GM12878 (cell line): Measurements from ENCODE around the gene CLIP1. TPM values are rescaled to one million over a fixed set of nuclear protein-coding genes. Genes with fewer than 3 reads are reported as not detected.

Experiments used
- ATAC-seq: fragments of 200-7000 bp; cut with Tn5 transposase; 3 replicates; pipeline ENCODE4 v1.9.1; 2020; ENCODE audit warnings: mild to moderate bottlenecking, moderate library complexity
- BruUV-seq: library from RNA; stranded (reverse); fragments of 400-500 nt; replicated peaks from 2 replicates; lab custom pipeline; 2021; lab: Mats Ljungman, UMichigan
- CTCF ChIA-PET: fragments of 300-600 bp; sonication (Branson Sonifier 250); formaldehyde crosslinking; extraction: SDS; loops from one replicate; lab custom pipeline; 2021; ENCODE audit warnings: inconsistent platforms; lab: Yijun Ruan, JAX
- POLR2A ChIA-PET: fragments of 350-600 bp; formaldehyde crosslinking; extraction: SDS; loops from one replicate; lab custom pipeline; 2021; ENCODE audit warnings: inconsistent platforms; lab: Charles Lee
- RAD21 ChIA-PET: fragments of 300-600 bp; sonication (Branson Sonifier 250); formaldehyde crosslinking; loops from one replicate; lab custom pipeline; 2023; ENCODE audit warnings: antibody characterized with exemption; ENCODE audit not compliant: unreplicated experiment; lab: Charles Lee
- SMC1A ChIA-PET: fragments of 300-600 bp; sonication (Branson Sonifier 250); formaldehyde crosslinking; loops from one replicate; lab custom pipeline; 2023; ENCODE audit not compliant: unreplicated experiment, uncharacterized antibody; lab: Charles Lee
- DNase-seq: peaks from one replicate; pipeline ENCODE4 v3.0.0-alpha.2; 2011; ENCODE audit warnings: low read depth, low spot score
- FAIRE-seq: peaks from 3 replicates; lab custom pipeline; 2011; peaks lifted over from hg19 to GRCh38; lab: Jason Lieb, UNC
- H2AFZ ChIP-seq: 2 replicates; pipeline ENCODE4 v1.6.0; 2011; ENCODE audit warnings: low read depth, low read length, control low read depth; ENCODE audit not compliant: control insufficient read depth
- H3K27ac ChIP-seq: 2 replicates; pipeline ENCODE4 v1.5.1; 2011; ENCODE audit warnings: control low read depth; ENCODE audit not compliant: control insufficient read depth, insufficient read depth
- H3K27me3 ChIP-seq, 2 experiments: replicated peaks in 1 of 2; 2 replicates each; pipeline versions ENCODE4 v1.6.0 to v1.6.1; 2011; ENCODE audit warnings: low read length in 1 of 2; ENCODE audit not compliant: control insufficient read depth in 2 of 2, insufficient read depth in 2 of 2
- H3K36me3 ChIP-seq, 2 experiments: 2 replicates each; pipeline ENCODE4 v1.5.1; 2011; ENCODE audit warnings: low read length in 1 of 2; ENCODE audit not compliant: control insufficient read depth in 2 of 2, insufficient read depth in 2 of 2
- H3K4me1 ChIP-seq: 2 replicates; pipeline ENCODE4 v1.6.1; 2011; ENCODE audit warnings: mild to moderate bottlenecking, low read length, moderate library complexity, mixed read lengths; ENCODE audit not compliant: control insufficient read depth, insufficient read depth
- H3K4me2 ChIP-seq: 2 replicates; pipeline ENCODE4 v1.6.0; 2011; ENCODE audit warnings: control low read depth; ENCODE audit not compliant: control insufficient read depth, insufficient read depth
- H3K4me3 ChIP-seq: fragments of 200-600 bp; sonication (generic); 2 replicates; pipeline ENCODE4 v1.5.1; 2016
- H3K79me2 ChIP-seq: 2 replicates; pipeline ENCODE4 v1.6.0; 2011; ENCODE audit warnings: low read length; ENCODE audit not compliant: control insufficient read depth, insufficient read depth
- H3K9ac ChIP-seq: 2 replicates; pipeline ENCODE4 v1.8.0; 2011; ENCODE audit warnings: low read length, control low read depth, mixed read lengths; ENCODE audit not compliant: control insufficient read depth, insufficient read depth
- H3K9me3 ChIP-seq: replicated peaks from 3 replicates; pipeline ENCODE4 v1.5.1; 2011; ENCODE audit warnings: mild to moderate bottlenecking, low read length; ENCODE audit not compliant: control insufficient read depth, insufficient read depth
- H4K20me1 ChIP-seq: 2 replicates; pipeline ENCODE4 v1.6.0; 2011; ENCODE audit not compliant: control insufficient read depth, insufficient read depth
- BCL11A ChIP-seq: IDR thresholded peaks from 2 replicates; pipeline ENCODE4 v1.6.1; 2011; ENCODE audit warnings: low read depth, low read length
- CEBPZ ChIP-seq: fragments of 150-350 bp; IDR thresholded peaks from 2 replicates; pipeline ENCODE4 v1.6.1; 2016; ENCODE audit warnings: low read depth, low read length
- POLR2AphosphoS5 ChIP-seq: IDR thresholded peaks from 2 replicates; pipeline ENCODE4 v1.6.1; 2011; ENCODE audit warnings: mild to moderate bottlenecking, low read length, inconsistent platforms
- SUZ12 ChIP-seq: fragments of 200-600 bp; sonication (generic); IDR thresholded peaks from one replicate; pipeline ENCODE4 v1.6.1; 2018; ENCODE audit warnings: antibody characterized with exemption, mild to moderate bottlenecking; ENCODE audit not compliant: unreplicated experiment
- ZBED1 ChIP-seq: IDR thresholded peaks from 2 replicates; pipeline ENCODE4 v1.6.1; 2016; ENCODE audit warnings: borderline replicate concordance
- WGBS: methylation state at CpG from one replicate; pipeline ENCODE4 v1.1.6; 2016; ENCODE audit warnings: low lambda C conversion rate; ENCODE audit not compliant: insufficient replicate concordance, insufficient coverage; ENCODE audit errors: missing lambda C conversion rate; 5-methylcytosine and 5-hydroxymethylcytosine counted together
- in situ Hi-C: fragments of 300-500 bp; cut with MboI; formaldehyde crosslinking; loops from 9 replicates; pipeline ENCODE4 v1.14.3; 2018; ENCODE audit warnings: mixed read lengths
- intact Hi-C: fragments of 100-400 bp; cut with micrococcal nuclease; formaldehyde crosslinking; loops from one replicate; pipeline ENCODE4 v1.14.2; 2022; ENCODE audit not compliant: unreplicated experiment
- polyA plus RNA-seq, 11 experiments: library from polyadenylated mRNA; depleted of rRNA in 4 of 11; unstranded in 6 of 11; stranded (reverse) in 5 of 11; fragments of >200 nt; fragmentation: Nextera tagmentation in 4 of 11; fragmentation: Illumina TruSeq in 1 of 11; extraction: Ambion mirVana in 4 of 11; extraction: Trizol in 1 of 11; gene quantifications; 1 replicate in 1 of 11; 2 replicates in 10 of 11; pipeline versions ENCODE4 v1.2.1 to v1.2.3, GENCODE V29; 2011 to 2016; ENCODE audit warnings: inconsistent platforms in 2 of 11, missing spikeins in 2 of 11, low read depth in 1 of 11
- total RNA-seq, 4 experiments: library from RNA; depleted of rRNA in 3 of 4; stranded (reverse); fragments of >200 nt in 3 of 4; fragmentation: Illumina TruSeq in 1 of 4; extraction: Trizol in 1 of 4; gene quantifications; 2 replicates each; pipeline versions ENCODE4 v1.2.1 to v1.2.3, GENCODE V29; 2013 to 2021
- TF ChIP-seq, protein P1 (sequence below): fragments of 450-650 bp; IDR thresholded peaks from 2 replicates; pipeline ENCODE4 v1.6.1; 2017; ENCODE audit warnings: mild to moderate bottlenecking
- TF ChIP-seq, protein P2 (sequence below): fragments of 450-650 bp; formaldehyde crosslinking; IDR thresholded peaks from 2 replicates; pipeline ENCODE4 v1.4.0; 2022; ENCODE audit warnings: mild to moderate bottlenecking, moderate library complexity

The CLIP1 gene
- total and polyA plus RNA-seq, 10 of the 15 experiments (the other 5 are each of a cell fraction or from before 2014, with no cell fraction given): 6.0 to 45.4 (median 25.2) TPM

- TF ChIP-seq CEBPZ: no peak
- TF ChIP-seq, protein P1, sequence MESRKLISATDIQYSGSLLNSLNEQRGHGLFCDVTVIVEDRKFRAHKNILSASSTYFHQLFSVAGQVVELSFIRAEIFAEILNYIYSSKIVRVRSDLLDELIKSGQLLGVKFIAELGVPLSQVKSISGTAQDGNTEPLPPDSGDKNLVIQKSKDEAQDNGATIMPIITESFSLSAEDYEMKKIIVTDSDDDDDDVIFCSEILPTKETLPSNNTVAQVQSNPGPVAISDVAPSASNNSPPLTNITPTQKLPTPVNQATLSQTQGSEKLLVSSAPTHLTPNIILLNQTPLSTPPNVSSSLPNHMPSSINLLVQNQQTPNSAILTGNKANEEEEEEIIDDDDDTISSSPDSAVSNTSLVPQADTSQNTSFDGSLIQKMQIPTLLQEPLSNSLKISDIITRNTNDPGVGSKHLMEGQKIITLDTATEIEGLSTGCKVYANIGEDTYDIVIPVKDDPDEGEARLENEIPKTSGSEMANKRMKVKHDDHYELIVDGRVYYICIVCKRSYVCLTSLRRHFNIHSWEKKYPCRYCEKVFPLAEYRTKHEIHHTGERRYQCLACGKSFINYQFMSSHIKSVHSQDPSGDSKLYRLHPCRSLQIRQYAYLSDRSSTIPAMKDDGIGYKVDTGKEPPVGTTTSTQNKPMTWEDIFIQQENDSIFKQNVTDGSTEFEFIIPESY: no peak
- TF ChIP-seq ZBED1: no peak
- TF ChIP-seq, all 136 proteins: peak for 0
Measured at GRCh38 chr12:122275459-122275858, 147.0 kb downstream of the CLIP1 start (continued).

DNA sequence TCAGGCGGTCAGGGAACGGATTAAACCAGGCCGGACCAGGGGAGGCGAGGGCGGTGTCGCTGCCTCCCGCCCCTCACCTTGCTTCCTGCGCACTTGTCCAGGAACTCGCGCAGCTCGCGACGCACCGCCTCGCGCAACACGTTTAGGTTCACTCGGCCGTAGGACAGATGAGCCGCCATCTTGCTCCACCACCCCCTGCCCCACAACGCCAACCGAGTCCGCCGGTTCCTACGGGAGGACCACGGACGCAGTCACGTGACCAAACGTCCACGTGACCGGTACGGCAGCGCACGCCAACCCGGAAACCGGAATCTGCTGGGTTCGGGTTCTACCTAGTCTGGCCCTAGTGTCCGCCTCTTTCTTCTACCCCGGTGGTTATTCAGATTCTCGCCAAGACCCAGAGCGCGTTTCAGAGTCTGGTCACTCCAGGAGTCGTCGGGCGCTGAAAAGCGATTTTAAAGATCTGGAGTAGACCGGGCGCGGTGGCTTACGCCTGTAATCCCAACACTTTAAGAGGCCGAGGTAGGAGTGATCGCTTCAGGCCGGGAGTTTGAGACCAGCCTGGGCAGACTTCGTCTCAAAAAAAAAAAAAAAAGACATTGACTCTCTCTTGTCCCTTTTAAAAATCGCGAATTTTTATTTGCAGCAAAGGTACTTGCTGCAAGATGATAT is 156.1 kb downstream of the CLIP1 start, which contains the start of gene VPS33A:
Gene VPS33A, minus strand, starts transcription at position 265 of the 672 bp plus-strand sequence. Its CDS starts 86 bp downstream, at position 179.
- CTCF ChIA-PET: interaction anchor here (0.6 to 2.0 kb wide), 13 partner anchors 22 to 228 kb away, joined by 3 to 9 read pairs (median 4); partner anchors contain the start of gene DIABLO
- SMC1A ChIA-PET: interaction anchor here (0.8 to 1.5 kb wide), 6 partner anchors 21 to 144 kb away, joined by 3 to 7 read pairs (median 4); partner anchors contain the start of gene DIABLO
- H3K4me3 ChIP-seq: peak within 1 kb of the TSS; percentile 74
- peak; percentile 97 for ATAC-seq
- no TSS peak for BruUV-seq
- peak within 1 kb of the TSS; percentile 89 for H3K9ac ChIP-seq
- H3K27ac ChIP-seq: peak within 1 kb of the TSS; percentile 84
- peak within 1 kb of the TSS; percentile 66 for H3K4me2 ChIP-seq
- RAD21 ChIA-PET: interaction anchor here (0.5 to 1.7 kb wide), 9 partner anchors 22 to 460 kb away, joined by 3 to 10 read pairs (median 4); partner anchors contain the start of gene DIABLO
- peak; percentile 88 for FAIRE-seq
- H3K4me1 ChIP-seq: 0 out of 2 replicates have a peak, but pooled peaks cover 4% of the 10 kb centered on the region
- POLR2A ChIA-PET: interaction anchor here (0.5 to 1.7 kb wide), 9 partner anchors 9 to 1123 kb away, joined by 3 to 5 read pairs (median 3); no protein-coding TSS in a partner anchor
- peaks cover 10% of the 10 kb centered on the region for H3K79me2 ChIP-seq
- no peaks in the 10 kb centered on the region for H3K9me3 ChIP-seq
- WGBS: under 1% methylated on average over 54 of the region's 56 CpGs
- peak within 1 kb of the TSS; percentile 99 for H2AFZ ChIP-seq
- DNase-seq: peak; percentile 91
- H3K27me3 ChIP-seq: no peaks in the 10 kb centered on the region
- peaks cover 0 to under 1% of the 10 kb centered on the region in 2 experiments; a peak in 2 of 4 replicates for H3K36me3 ChIP-seq
- intact Hi-C loops (loop anchor here (1.0 kb wide), 1 partner anchor 40 kb away; the partner anchor contains the start of gene DIABLO), in situ Hi-C loops (no loop called here)
- H4K20me1 ChIP-seq: no peaks in the 10 kb centered on the region
- no peak for TF ChIP-seq BCL11A
- peak; percentile 91 for TF ChIP-seq POLR2AphosphoS5
- no peak for TF ChIP-seq SUZ12
- TF ChIP-seq, protein P2, sequence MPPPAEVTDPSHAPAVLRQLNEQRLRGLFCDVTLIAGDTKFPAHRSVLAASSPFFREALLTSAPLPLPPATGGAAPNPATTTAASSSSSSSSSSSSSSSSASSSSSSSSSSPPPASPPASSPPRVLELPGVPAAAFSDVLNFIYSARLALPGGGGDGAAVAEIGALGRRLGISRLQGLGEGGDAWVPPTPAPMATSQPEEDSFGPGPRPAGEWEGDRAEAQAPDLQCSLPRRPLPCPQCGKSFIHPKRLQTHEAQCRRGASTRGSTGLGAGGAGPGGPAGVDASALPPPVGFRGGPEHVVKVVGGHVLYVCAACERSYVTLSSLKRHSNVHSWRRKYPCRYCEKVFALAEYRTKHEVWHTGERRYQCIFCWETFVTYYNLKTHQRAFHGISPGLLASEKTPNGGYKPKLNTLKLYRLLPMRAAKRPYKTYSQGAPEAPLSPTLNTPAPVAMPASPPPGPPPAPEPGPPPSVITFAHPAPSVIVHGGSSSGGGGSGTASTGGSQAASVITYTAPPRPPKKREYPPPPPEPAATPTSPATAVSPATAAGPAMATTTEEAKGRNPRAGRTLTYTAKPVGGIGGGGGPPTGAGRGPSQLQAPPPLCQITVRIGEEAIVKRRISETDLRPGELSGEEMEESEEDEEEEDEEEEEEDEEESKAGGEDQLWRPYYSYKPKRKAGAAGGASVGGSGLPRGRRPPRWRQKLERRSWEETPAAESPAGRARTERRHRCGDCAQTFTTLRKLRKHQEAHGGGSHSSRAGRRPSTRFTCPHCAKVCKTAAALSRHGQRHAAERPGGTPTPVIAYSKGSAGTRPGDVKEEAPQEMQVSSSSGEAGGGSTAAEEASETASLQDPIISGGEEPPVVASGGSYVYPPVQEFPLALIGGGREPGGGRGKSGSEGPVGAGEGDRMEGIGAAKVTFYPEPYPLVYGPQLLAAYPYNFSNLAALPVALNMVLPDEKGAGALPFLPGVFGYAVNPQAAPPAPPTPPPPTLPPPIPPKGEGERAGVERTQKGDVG: peak; percentile 97
- TF ChIP-seq CEBPZ: peak; percentile 36; the same call in 1 of the 2 replicates
